Caki2 (cell line): ENCODE data around the gene FOXR1. TPM values are rescaled to one million over a fixed set of nuclear protein-coding genes. Genes with fewer than 3 reads are reported as not detected.
A peak's percentile ranks its signal among the peaks of the same experiment; 100 is the strongest.
"Not testable (repeated sequence)": the region's sequence is repeated elsewhere in the genome, so short reads cannot be mapped to it uniquely, and the experiment has no call there.

ENCODE experiments used
- DNase-seq: peaks from one replicate; pipeline ENCODE4 v3.0.0-alpha.2; 2015; ENCODE audit warnings: low read depth
- in situ Hi-C: cut with HindIII; loops from 2 replicates; pipeline ENCODE4 v1.10.0; 2016; ENCODE audit warnings: low sequenced_read_pairs, low pct_unique_long_range_greater_than_20kb, mixed read lengths
- total RNA-seq: library from RNA; depleted of rRNA; stranded (reverse); fragments of >200 nt; shearing (Covaris generic); gene quantifications from 2 replicates; pipeline ENCODE4 v1.2.3, GENCODE V29; 2014; ENCODE audit warnings: low replicate concordance

The FOXR1 gene
- total RNA-seq, 1 experiment from 2014 or later: not detected

DNA sequence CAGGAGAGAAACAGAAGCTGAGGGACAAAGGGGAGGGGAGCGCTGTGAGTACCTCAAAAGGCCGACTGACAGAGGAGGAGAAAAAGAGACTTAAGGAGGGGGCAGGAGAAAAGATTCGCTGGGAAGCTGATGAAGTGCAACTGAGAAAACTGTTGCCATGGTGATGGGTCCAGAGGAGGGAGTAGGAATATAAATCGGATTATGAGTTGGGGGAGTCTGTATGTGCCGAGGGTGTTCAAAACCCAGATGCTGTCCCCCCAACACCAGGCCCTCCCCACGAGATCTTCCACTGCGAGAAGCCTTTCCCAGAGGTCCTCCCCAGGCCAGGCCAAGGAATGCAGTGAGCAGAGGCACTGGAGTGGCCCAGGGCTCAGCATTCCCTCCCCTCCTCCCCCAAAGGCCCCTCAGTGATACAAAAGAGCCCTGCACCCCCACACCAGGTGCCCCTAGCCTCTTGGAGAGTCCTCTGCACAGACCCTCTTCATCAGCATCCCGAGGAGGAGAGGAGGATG lies 32.1 kb upstream of the FOXR1 start:
- DNase-seq: no peak
- in situ Hi-C loops: no loop called here

GRCh38 chr11:118939953-118940598 lies 31.5 kb upstream of the FOXR1 start:
- in situ Hi-C loops: no loop called here
- DNase-seq: no peak

- in situ Hi-C loops: no loop called here
- DNase-seq: no peak
Measured at GRCh38 chr11:118947091-118947490, 24.5 kb upstream of the FOXR1 start.

DNA sequence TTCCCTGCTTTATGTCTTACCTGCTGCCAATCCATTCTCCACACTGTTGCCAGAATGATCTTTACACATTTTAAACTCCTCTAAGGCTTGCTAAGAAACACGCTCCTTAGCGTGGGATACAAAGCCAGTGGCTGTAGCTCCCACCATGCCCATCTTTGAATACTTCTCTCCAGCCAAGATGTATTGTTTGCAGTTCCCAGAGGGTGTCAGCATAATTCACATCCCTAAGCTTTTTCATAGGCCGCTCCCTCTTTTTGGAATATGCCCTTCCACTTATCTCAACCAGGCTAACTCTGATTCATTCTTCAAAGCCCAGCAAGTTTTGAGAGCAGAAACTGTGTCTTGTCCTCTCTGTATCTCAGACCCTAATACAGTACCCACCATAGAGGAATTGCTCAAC lies 23.6 kb upstream of the FOXR1 start:
- no peak for DNase-seq
- in situ Hi-C loops: no loop called here

- no peak for DNase-seq
- in situ Hi-C loops: no loop called here
Measured at GRCh38 chr11:118953265-118953664, 18.3 kb upstream of the FOXR1 start.

DNA sequence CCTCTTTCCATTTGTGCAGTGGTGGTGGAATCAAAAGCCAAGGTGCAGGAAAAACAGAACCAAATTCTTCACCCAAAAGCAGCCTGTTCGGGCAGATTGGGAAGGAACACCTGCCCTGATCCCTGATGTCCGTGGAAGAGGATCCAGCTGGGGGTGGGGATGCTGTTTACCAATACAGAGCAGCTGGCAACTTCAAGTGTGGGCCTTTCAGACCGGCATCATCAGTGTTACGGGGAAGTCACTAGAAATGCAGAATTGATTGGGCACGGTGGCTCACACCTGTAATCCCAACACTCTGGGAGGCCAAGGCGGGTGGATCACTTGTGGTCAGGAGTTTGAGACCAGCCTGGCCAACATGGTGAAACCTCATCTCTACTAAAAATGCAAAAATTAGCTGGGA lies 17.6 kb upstream of the FOXR1 start:
- in situ Hi-C loops, DNase-seq: not testable (repeated sequence)

GRCh38 chr11:118956094-118956846 lies 15.3 kb upstream of the FOXR1 start, which contains the start of gene UPK2:
UPK2 (plus strand) TSS chr11:118956298; CDS start chr11:118956351, 53 bp downstream.
- in situ Hi-C loops: no loop called here

GRCh38 chr11:118956847-118957469 lies 14.6 kb upstream of the FOXR1 start:
- in situ Hi-C loops: no loop called here

More at GRCh38 chr11:118956094-118956846, 15.3 kb upstream of the FOXR1 start, which contains the start of gene UPK2:
- DNase-seq: peak; percentile 59

GRCh38 chr11:118957549-118957948 lies 14.0 kb upstream of the FOXR1 start:
- in situ Hi-C loops: no loop called here
- DNase-seq: no peak

More at GRCh38 chr11:118956847-118957469, 14.6 kb upstream of the FOXR1 start:
- DNase-seq: no peak

DNA sequence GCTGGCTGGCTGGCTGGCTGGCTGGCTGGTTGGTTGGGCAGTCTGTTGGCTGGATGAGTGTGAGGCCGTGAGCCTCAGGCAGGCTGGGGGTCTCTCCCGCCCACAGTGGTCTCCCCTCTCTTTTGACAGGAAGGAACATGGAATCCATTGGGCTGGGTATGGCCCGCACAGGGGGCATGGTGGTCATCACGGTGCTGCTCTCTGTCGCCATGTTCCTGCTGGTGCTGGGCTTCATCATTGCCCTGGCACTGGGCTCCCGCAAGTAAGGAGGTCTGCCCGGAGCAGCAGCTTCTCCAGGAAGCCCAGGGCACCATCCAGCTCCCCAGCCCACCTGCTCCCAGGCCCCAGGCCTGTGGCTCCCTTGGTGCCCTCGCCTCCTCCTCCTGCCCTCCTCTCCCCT lies 13.6 kb upstream of the FOXR1 start:
- DNase-seq: no peak
- in situ Hi-C loops: no loop called here

DNA sequence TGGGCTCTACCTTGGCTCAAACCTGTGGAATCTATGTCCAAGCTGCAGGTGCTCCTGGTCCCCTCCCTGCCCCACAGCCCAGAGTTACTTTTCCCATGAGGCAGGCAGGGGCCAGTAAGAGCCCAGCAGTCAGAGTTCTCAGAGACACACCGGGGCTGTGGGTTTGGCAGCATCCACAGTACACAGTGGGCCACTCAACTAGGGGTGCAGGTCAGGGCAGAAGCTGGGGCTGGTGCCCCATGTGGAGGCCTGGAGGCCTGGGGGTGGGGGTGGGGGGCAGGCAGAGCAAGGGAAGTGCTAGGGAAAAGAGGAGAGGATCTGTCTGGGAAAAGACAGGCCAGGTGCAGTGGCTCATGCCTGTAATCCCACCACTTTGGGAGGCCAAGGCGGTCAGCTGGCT lies 13.0 kb upstream of the FOXR1 start:
- DNase-seq: no peak
- in situ Hi-C loops: no loop called here

- in situ Hi-C loops: no loop called here
- no peak for DNase-seq
Measured at GRCh38 chr11:118961189-118961588, 10.4 kb upstream of the FOXR1 start.

GRCh38 chr11:118961591-118961990 lies 10.0 kb upstream of the FOXR1 start:
- no peak for DNase-seq
- in situ Hi-C loops: no loop called here

- in situ Hi-C loops, DNase-seq: not testable (repeated sequence)
Measured at GRCh38 chr11:118969508-118969907, 2.1 kb upstream of the FOXR1 start.

GRCh38 chr11:118973985-118974384 lies 2.4 kb downstream of the FOXR1 start:
- in situ Hi-C loops: no loop called here

GRCh38 chr11:118975771-118976709 lies 4.5 kb downstream of the FOXR1 start:
- in situ Hi-C loops: no loop called here
- no peak for DNase-seq

More at GRCh38 chr11:118973985-118974384, 2.4 kb downstream of the FOXR1 start:
- no peak for DNase-seq

DNA sequence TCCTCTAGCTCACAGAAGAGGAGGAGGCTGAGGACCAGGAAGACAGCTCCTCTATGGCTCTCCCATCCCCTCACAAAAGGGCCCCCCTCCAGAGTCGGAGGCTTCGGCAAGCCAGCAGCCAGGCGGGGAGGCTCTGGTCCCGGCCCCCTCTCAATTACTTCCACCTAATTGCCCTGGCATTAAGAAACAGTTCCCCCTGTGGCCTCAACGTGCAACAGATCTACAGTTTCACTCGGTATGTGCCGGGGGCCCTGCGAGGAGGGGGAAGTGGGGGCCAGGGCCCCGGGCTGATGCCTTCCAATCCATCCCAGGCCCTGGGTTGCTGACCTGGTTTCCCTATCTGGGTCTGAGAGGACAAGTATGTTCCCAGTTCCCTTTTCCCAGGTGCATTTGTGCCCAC lies 7.9 kb downstream of the FOXR1 start:
- no peak for DNase-seq
- in situ Hi-C loops: no loop called here
